C4-2B (cell line): ENCODE measurements around the gene NOTO.
"Not testable (repeated sequence)": the region's sequence is repeated elsewhere in the genome, so short reads cannot be mapped to it uniquely, and the experiment has no call there.

Experiments
- H3K27ac ChIP-seq: fragments of 450-650 bp; 2 replicates; pipeline ENCODE4 v1.5.1; 2017
- ZFX ChIP-seq: fragments of 450-650 bp; IDR thresholded peaks from 2 replicates; pipeline ENCODE4 v1.6.1; 2017
- TF ChIP-seq, protein P1 (sequence below): fragments of 450-650 bp; conservative IDR thresholded peaks from 2 replicates; pipeline ENCODE4 v1.5.1; 2017; ENCODE audit warnings: mild to moderate bottlenecking

Gene NOTO, protein sequence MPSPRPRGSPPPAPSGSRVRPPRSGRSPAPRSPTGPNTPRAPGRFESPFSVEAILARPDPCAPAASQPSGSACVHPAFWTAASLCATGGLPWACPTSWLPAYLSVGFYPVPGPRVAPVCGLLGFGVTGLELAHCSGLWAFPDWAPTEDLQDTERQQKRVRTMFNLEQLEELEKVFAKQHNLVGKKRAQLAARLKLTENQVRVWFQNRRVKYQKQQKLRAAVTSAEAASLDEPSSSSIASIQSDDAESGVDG

DNA sequence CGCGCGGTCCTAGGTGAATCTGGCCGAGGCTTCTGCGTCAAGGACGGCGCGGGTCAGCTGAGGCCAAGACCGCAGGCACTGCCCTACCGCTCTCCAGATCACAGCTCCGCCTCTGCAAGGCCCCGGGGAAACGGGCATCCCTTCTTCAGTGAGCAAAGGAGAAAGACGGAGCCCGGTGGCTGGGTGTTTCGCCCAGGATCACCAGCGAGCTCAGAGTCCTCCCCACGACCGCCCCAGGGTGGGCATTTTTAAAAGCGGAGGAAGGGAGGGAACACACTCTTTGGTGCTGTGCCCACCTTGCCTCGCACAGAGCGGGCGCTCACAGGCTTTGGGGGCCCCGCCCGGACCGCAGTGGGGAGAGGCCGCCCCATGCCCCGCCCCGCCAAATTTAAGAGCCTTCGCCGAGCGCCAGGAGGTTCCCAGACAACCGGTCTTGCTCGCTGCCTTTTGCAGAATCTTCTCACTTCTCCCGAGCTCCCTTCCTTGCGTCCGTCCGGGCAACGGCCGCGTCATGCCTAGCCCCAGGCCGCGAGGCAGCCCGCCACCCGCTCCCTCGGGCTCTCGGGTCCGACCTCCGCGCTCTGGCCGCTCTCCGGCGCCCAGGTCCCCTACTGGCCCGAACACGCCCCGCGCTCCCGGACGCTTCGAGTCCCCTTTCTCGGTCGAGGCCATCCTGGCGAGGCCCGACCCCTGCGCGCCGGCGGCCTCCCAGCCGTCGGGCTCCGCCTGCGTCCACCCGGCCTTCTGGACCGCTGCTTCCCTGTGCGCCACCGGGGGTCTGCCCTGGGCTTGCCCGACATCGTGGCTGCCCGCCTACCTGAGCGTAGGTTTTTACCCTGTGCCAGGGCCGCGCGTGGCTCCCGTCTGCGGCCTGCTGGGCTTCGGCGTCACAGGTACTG, at the start of gene NOTO:
TSS of gene NOTO (plus strand) at position 419 of the 899 bp plus-strand sequence. CDS start at position 512, 93 bp downstream.
- H3K27ac ChIP-seq, result peak within 1 kb of the TSS; percentile 10; the same call in 1 of the 2 replicates

DNA sequence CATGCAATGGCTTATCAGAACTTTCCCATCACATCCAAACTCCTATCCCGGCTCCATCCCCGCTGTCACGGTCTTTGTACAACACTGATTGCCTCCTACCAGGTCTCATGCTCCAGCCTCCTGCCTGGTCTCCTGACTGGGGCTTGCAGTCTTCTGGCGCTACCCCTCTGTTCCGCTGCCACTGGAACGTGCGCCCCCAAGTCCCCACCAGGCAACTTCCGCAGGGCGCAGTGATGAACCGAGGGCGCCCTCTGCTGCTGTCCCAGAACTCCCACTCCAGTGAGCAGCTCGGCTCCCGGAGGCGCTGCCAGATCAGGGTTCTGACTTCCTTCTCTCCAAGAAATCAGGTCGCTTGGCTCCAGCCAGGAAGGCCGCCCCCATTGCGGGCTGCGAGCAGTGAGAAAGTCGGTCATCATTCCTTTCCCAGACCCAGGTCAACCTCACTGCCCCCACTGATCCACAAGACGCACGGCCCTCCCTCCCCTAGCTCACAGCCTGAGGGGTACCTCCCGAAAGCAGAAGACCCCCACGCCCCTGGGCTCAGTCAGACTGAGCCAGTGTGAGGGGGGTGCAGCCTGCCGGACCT, 45.7 kb upstream of the NOTO start:
- H3K27ac ChIP-seq, result no peak overlapping the region
- TF ChIP-seq, protein P1, sequence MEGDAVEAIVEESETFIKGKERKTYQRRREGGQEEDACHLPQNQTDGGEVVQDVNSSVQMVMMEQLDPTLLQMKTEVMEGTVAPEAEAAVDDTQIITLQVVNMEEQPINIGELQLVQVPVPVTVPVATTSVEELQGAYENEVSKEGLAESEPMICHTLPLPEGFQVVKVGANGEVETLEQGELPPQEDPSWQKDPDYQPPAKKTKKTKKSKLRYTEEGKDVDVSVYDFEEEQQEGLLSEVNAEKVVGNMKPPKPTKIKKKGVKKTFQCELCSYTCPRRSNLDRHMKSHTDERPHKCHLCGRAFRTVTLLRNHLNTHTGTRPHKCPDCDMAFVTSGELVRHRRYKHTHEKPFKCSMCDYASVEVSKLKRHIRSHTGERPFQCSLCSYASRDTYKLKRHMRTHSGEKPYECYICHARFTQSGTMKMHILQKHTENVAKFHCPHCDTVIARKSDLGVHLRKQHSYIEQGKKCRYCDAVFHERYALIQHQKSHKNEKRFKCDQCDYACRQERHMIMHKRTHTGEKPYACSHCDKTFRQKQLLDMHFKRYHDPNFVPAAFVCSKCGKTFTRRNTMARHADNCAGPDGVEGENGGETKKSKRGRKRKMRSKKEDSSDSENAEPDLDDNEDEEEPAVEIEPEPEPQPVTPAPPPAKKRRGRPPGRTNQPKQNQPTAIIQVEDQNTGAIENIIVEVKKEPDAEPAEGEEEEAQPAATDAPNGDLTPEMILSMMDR, result peak; percentile 51
- TF ChIP-seq ZFX, result no peak

More for the DNA sequence above, at the start of gene NOTO:
- TF ChIP-seq ZFX, result no peak
- TF ChIP-seq, protein P1, result no peak

DNA sequence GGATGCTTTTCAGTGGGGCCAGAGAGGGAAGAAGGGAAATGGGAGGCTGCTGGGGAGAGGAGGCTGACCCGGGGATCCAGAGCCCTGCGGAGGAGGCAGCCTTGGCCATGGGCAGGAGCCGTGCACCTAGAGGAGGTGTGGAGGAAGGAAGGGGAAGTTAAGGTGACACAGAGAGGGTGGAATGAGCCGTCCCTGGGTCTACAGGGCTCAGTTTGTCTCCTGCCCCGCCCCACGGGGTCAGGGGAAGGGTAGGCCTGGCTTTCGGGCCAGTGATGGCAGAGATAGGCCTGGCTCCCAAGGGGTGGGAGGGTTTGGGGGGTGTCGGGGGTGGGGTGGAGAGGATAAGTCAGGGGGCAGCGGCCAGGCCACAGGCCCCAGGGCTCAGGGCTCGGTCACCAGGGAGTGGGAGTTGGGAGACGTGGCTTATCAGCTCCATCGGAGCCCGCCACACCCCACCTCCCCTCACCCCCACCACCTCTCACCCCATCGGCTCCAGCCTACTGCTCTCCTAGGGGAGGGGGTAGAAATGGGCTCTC, 39.5 kb upstream of the NOTO start:
- no peak for TF ChIP-seq ZFX
- TF ChIP-seq, protein P1, result no peak

DNA sequence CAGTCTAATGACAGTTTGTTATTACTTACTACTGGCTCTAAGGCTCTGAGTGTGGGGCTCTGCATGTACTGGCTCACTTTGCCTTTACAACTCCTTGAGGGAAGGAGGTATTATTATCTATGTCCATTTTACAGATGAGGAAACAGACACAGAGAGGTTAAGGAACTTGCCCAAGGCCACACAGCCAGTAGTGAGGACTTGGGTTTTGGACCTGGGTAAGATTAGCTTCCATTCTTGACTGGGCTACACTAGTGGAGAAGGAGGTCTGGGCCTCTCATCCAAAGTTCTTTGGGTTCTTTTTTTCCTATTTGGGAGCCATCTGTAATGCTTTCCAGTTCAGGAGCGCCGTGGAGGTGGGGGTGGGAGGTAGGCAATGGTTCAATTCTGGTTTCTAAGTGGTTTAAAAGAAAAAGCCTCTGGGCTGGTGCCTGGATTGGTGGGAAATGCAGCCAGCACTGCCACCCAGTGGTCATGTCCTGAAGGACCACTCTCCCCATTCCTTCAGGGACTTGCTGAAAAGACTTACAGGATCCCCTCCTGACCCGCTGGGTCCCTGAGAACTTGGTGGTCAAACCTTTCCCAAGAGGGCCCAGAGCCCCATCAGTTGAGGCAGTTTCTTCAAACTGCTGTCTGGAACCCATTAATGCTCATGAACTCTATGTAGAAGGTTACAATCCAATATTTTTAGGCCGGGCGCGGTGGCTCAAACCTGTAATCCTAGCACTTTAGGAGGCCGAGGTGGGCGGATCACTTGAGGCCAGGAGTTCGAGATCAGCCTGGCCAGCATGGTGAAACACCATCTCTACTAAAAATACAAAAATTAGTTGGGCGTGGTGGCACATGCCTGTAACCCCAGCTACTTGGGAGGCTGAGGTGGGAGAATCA, 38.6 kb upstream of the NOTO start:
- no peak overlapping the region for H3K27ac ChIP-seq
- TF ChIP-seq, protein P1, result peak; percentile 77
- TF ChIP-seq ZFX, result no peak

More for the DNA sequence above, 39.5 kb upstream of the NOTO start:
- H3K27ac ChIP-seq, result no peak overlapping the region

DNA sequence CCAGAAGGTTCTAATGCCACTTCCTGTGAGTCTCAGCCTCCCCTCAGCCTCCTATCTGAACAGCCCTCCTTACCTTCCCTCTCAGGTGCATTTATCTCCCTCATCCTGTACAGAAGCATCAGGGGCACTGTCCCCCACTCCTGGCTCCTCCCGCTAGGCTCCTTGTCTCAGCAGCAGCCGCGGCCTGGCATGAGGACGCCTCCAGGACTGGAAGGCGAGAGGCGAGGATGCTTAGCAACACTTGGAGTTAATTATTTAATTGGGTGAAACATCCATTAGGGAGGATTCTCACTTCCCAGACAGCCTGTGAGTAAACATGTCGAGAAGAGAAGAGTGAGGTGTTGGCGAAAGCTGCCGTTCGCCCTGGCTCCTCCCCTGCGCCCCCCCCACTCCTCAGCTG, 36.4 kb upstream of the NOTO start:
- H3K27ac ChIP-seq, result not testable (repeated sequence)

DNA sequence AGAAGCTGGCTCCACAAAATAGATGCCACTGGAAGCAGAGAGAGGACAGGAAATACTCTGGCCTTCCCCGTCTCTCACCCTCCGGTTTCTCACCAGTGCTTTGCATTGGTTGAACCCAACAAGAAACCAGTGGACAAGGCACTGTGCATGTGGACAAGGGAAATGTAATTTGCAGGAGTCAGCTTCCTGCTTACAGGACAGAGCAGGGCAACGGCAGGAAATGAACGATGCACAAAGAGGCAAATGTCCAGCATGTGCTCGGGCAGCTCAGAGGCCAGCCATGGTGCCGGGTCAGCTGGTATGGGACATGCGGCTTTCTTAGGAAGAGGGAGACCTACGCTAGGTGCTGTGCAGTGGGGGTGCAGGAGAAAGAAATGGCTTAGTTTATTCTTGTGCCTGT, 35.6 kb upstream of the NOTO start:
- not testable (repeated sequence) for H3K27ac ChIP-seq

DNA sequence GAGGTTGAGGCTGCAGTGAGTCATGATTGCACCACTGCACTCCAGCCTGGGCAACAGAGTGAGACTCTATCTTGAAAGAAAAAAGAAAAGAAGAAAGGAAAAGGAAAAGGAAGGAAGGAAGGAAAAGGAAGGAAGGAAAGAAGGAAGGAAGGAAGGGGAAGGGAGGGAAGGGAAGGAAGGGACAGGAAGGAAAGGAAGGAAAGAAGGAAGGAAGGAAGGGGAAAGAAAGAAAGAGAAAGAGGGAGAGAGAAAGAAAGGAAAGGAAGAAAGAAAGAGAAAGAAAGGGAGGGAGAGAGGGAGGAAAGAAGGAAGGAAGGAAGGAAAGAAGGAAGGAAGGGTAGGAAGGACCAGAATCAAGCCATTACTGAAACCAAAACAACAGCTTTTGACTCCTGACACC, 34.0 kb upstream of the NOTO start:
- H3K27ac ChIP-seq, result not testable (repeated sequence)

DNA sequence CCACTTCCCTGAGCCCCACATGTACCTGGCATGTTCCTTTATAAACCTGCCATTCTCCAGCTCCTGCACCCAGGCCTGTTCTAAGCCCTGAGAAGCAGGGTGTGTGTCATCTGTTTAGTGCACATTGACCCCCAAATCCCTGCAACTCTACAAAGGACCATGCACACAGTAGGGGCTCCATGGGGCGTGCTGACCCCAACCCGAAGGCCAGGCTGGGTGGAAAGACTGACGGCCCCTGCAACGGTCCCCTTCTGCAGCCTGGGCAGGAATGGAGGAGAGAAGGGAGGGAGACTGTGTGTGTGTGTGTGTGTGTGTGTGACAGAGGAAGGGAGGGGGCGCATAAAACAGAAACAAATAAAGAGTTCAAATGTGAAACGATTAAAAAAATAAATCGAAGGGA, 32.0 kb upstream of the NOTO start:
- not testable (repeated sequence) for H3K27ac ChIP-seq

DNA sequence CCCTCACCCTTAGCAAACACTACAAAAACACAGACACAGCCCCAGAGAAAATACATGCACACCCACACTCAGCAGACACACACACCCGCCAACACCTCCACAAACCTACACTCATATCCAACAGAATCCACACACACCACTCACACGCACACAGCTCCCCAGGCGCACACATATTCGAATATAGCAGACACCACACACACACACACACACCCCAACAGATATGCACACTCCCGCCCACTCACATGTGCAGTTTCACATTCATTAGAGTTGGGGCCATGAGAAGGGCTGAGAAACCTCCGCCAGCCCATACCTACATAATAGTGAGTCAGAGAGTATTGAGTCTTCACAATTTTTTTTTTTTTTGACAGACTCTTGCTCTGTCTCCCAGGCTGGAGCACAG, 29.4 kb upstream of the NOTO start:
- TF ChIP-seq ZFX, result no peak
- TF ChIP-seq, protein P1, result no peak
- no peak overlapping the region for H3K27ac ChIP-seq
